CD14-positive monocyte (primary cell): ENCODE measurements around the gene PRDM11. TPM values are rescaled to one million over a fixed set of nuclear protein-coding genes. Genes with fewer than 3 reads are reported as not detected.

Source experiments
- DNase-seq, 3 donors: peaks; one replicate each; pipeline ENCODE4 v3.0.0-alpha.2; 2011 to 2022
- H2AFZ ChIP-seq: 2 replicates; pipeline ENCODE4 v1.6.0; 2012; ENCODE audit warnings: mild to moderate bottlenecking, low read depth, low read length, inconsistent platforms; ENCODE audit not compliant: insufficient read depth, poor library complexity, severe bottlenecking
- H3K27ac ChIP-seq, 2 donors: 1 replicate in 1 of 2; 2 replicates in 1 of 2; pipeline ENCODE4 v1.5.1; 2012 to 2013; ENCODE audit warnings: low read length in 2 of 2, control low read depth in 1 of 2, inconsistent platforms in 1 of 2, low read depth in 1 of 2, mild to moderate bottlenecking in 1 of 2
- H3K27me3 ChIP-seq, 2 donors: one replicate each; pipeline versions ENCODE4 v1.6.0 to v1.6.1; 2011 to 2013; ENCODE audit warnings: low read length in 2 of 2; ENCODE audit not compliant: control insufficient read depth in 2 of 2, insufficient read depth in 2 of 2
- H3K36me3 ChIP-seq, 2 donors: replicated peaks in 1 of 2; 1 replicate in 1 of 2; 2 replicates in 1 of 2; pipeline versions ENCODE4 v1.5.1 to v1.6.1; 2012 to 2013; ENCODE audit warnings: low read length in 2 of 2, control low read depth in 1 of 2, inconsistent platforms in 1 of 2, mild to moderate bottlenecking in 1 of 2; ENCODE audit not compliant: insufficient read depth in 2 of 2, control insufficient read depth in 1 of 2
- H3K4me1 ChIP-seq, 2 donors: 1 replicate in 1 of 2; 2 replicates in 1 of 2; pipeline versions ENCODE4 v1.5.1 to v1.6.1; 2012 to 2013; ENCODE audit warnings: low read length in 2 of 2, control low read depth in 1 of 2, inconsistent platforms in 1 of 2, mild to moderate bottlenecking in 1 of 2, moderate library complexity in 1 of 2; ENCODE audit not compliant: insufficient read depth in 2 of 2, control insufficient read depth in 1 of 2
- H3K4me2 ChIP-seq: replicated peaks from 2 replicates; pipeline ENCODE3; 2012; ENCODE audit warnings: low read length, moderate library complexity, mild to moderate bottlenecking; ENCODE audit not compliant: poor library complexity, severe bottlenecking; ENCODE audit errors: extremely low read depth
- H3K4me3 ChIP-seq, 3 experiments: fragments of 200-600 bp in 1 of 3; sonication (generic) in 1 of 3; replicated peaks in 1 of 3; 1 replicate in 2 of 3; 2 replicates in 1 of 3; pipeline ENCODE4 v1.5.1; 2011 to 2013; ENCODE audit warnings: low read length in 3 of 3, mild to moderate bottlenecking in 3 of 3, control low read depth in 2 of 3, low read depth in 2 of 3, inconsistent platforms in 1 of 3, moderate library complexity in 1 of 3
- H3K79me2 ChIP-seq: 2 replicates; pipeline ENCODE4 v1.6.0; 2012; ENCODE audit warnings: mild to moderate bottlenecking, control low read depth, inconsistent platforms, low read length, moderate library complexity; ENCODE audit not compliant: insufficient read depth
- H3K9ac ChIP-seq: 2 replicates; pipeline ENCODE4 v1.6.0; 2017; ENCODE audit warnings: low read length, mild to moderate bottlenecking; ENCODE audit not compliant: insufficient read depth, poor library complexity, severe bottlenecking
- H3K9me3 ChIP-seq, 2 donors: replicated peaks in 1 of 2; 1 replicate in 1 of 2; 2 replicates in 1 of 2; pipeline versions ENCODE4 v1.5.1 to v1.6.1; 2012 to 2013; ENCODE audit warnings: low read length in 2 of 2, control low read depth in 1 of 2; ENCODE audit not compliant: control insufficient read depth in 1 of 2, insufficient read depth in 1 of 2
- H4K20me1 ChIP-seq: 2 replicates; pipeline ENCODE4 v1.6.0; 2012; ENCODE audit warnings: mild to moderate bottlenecking, low read length, control low read depth, moderate library complexity; ENCODE audit not compliant: insufficient read depth
- H3K27ac Mint-ChIP-seq, 7 donors: one replicate each; pipeline ENCODE4 v1.8.0; 2020; ENCODE audit warnings: mild to moderate bottlenecking in 7 of 7, mixed read lengths in 7 of 7, moderate library complexity in 6 of 7, inconsistent platforms in 2 of 7
- H3K27me3 Mint-ChIP-seq, 3 donors: one replicate each; pipeline ENCODE4 v1.8.0; 2021 to 2022; ENCODE audit warnings: low read depth in 3 of 3, mild to moderate bottlenecking in 3 of 3, mixed read lengths in 3 of 3, moderate library complexity in 3 of 3, inconsistent platforms in 1 of 3
- H3K36me3 Mint-ChIP-seq, 2 donors: one replicate each; pipeline ENCODE4 v1.8.0; 2020; ENCODE audit warnings: mixed read lengths in 2 of 2, inconsistent platforms in 1 of 2, mild to moderate bottlenecking in 1 of 2
- H3K4me1 Mint-ChIP-seq: one replicate; pipeline ENCODE4 v1.8.0; 2020; ENCODE audit warnings: mild to moderate bottlenecking, mixed read lengths
- H3K4me3 Mint-ChIP-seq, 2 donors: one replicate each; pipeline ENCODE4 v1.8.0; 2020; ENCODE audit warnings: mild to moderate bottlenecking in 2 of 2, mixed read lengths in 2 of 2, moderate library complexity in 1 of 2
- H3K9me3 Mint-ChIP-seq, 7 donors: one replicate each; pipeline ENCODE4 v1.8.0; 2020 to 2022; ENCODE audit warnings: mixed read lengths in 7 of 7, mild to moderate bottlenecking in 6 of 7, moderate library complexity in 6 of 7, inconsistent platforms in 2 of 7
- WGBS: methylation state at CpG from one replicate; pipeline ENCODE4 v1.1.5; 2013; ENCODE audit warnings: missing lambda C conversion rate; ENCODE audit not compliant: insufficient coverage; 5-methylcytosine and 5-hydroxymethylcytosine counted together
- intact Hi-C, 2 donors: fragments of 100-400 bp; cut with micrococcal nuclease; formaldehyde crosslinking; loops; one replicate each; pipeline versions ENCODE4 v1.15.0 to v1.15.1; 2023
- polyA plus RNA-seq, 3 donors: library from polyadenylated mRNA; depleted of rRNA in 1 of 3; unstranded in 2 of 3; stranded (reverse) in 1 of 3; fragments of 300-500 nt in 2 of 3; fragments of >200 nt in 1 of 3; fragmentation: Illumina TruSeq in 2 of 3; gene quantifications; 1 replicate in 2 of 3; 2 replicates in 1 of 3; pipeline ENCODE4 v1.2.3, GENCODE V29; 2012 to 2021
- TF ChIP-seq, protein P1 (sequence below): fragments of 200-600 bp; IDR thresholded peaks from one replicate; pipeline ENCODE4 v1.8.0; 2022; ENCODE audit warnings: antibody characterized with exemption, mild to moderate bottlenecking

The PRDM11 gene
- polyA plus RNA-seq, 3 donors, result 0.48 to 1.8 TPM; not detected in 1

DNA sequence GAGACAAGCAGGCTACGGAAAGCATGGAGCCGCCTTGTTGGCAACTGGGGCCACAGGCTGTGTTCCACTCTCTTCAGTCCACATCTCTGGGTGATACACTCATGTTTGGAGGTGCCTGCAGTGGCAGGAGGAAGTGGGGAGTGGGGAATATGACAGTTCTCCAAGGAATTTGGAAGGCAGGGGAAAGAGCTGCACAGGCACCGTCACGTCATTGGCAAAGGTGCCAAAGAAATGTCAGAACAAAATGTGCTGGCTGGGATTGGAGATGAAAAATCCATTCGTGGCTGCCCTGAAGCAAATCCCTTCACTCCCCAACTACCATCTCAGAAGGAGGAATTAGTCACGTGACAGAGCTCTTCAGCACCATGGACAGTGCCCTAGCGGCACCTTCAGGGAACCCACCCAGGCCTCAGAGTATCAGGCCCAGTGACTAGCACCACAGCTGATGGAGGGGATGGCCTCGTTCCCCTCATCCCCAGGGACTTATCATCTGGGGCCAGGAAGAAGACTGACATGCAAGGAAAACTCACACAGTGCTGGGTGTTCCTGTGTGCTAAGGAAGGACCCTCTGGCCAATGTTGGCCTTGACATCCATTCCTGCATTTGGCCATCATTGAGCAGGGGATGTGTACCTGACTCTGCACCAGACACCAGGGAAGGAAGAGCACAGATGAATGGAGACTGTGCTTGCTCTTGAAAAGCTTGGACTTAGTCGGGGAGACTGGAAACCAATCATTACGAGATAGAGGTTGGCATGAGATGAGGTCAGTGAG, 48.5 kb upstream of the PRDM11 start:
- H3K27ac ChIP-seq, result no peak overlapping the region
- Mint-ChIP-seq H3K27me3 (peaks cover 16 to 24% (median 17%) of the 10 kb centered on the region in 3 donors), H3K27ac (no peak overlapping the region), H3K4me3 (no peak overlapping the region), H3K4me1 (peaks cover 30% of the 10 kb centered on the region), H3K9me3 (peaks cover 0 to 3% (median 1%) of the 10 kb centered on the region in 7 donors), H3K36me3 (no peaks in the 10 kb centered on the region)
- intact Hi-C loops, result no loop called here
- DNase-seq, result peak; percentile 35 to 49 (median 48)
- TF ChIP-seq, protein P1, sequence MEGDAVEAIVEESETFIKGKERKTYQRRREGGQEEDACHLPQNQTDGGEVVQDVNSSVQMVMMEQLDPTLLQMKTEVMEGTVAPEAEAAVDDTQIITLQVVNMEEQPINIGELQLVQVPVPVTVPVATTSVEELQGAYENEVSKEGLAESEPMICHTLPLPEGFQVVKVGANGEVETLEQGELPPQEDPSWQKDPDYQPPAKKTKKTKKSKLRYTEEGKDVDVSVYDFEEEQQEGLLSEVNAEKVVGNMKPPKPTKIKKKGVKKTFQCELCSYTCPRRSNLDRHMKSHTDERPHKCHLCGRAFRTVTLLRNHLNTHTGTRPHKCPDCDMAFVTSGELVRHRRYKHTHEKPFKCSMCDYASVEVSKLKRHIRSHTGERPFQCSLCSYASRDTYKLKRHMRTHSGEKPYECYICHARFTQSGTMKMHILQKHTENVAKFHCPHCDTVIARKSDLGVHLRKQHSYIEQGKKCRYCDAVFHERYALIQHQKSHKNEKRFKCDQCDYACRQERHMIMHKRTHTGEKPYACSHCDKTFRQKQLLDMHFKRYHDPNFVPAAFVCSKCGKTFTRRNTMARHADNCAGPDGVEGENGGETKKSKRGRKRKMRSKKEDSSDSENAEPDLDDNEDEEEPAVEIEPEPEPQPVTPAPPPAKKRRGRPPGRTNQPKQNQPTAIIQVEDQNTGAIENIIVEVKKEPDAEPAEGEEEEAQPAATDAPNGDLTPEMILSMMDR, result no peak
- no peak overlapping the region for H3K9ac ChIP-seq
- no peak overlapping the region for H3K4me3 ChIP-seq
- peaks cover 11 to 19% of the 10 kb centered on the region in 2 donors for H3K4me1 ChIP-seq
- H3K27me3 ChIP-seq, result peaks cover 0 to 6% of the 10 kb centered on the region in 2 donors
- H3K36me3 ChIP-seq, result no peaks in the 10 kb centered on the region
- no peaks in the 10 kb centered on the region for H3K79me2 ChIP-seq
- 55% methylated on average over 6 of the region's 10 CpGs for WGBS
- H2AFZ ChIP-seq, result no peak overlapping the region
- H3K4me2 ChIP-seq, result no peak overlapping the region
- no peaks in the 10 kb centered on the region for H3K9me3 ChIP-seq
- no peaks in the 10 kb centered on the region for H4K20me1 ChIP-seq

DNA sequence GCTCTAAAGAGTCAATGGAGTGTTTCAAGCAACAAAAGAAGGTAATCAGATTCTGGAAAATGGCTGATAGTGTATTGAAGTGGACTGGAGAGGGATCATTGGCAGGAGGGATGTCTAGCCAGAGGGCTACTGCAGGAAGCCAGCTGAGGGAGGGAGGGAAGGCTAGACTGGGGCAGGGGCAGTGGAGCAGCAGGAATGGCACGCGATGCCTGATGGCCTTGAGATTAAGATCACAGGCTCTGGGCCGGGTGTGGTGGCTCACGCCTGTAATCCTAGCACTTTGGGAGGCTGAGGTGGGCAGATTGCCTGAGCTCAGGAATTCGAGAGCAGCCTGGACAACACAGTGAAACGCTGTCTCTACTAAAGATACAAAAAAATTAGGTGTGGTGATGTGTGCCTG, 47.5 kb upstream of the PRDM11 start:
- no peak overlapping the region for H3K4me3 Mint-ChIP-seq
- H3K36me3 Mint-ChIP-seq, result no peaks in the 10 kb centered on the region
- H3K4me2 ChIP-seq, result no peak overlapping the region
- H3K27me3 Mint-ChIP-seq, result peaks cover 8 to 17% (median 15%) of the 10 kb centered on the region in 3 donors
- DNase-seq, result no peak
- no peak overlapping the region for H3K4me3 ChIP-seq
- no peaks in the 10 kb centered on the region for H3K36me3 ChIP-seq
- H3K27me3 ChIP-seq, result peaks cover 0 to 2% of the 10 kb centered on the region in 2 donors
- H3K4me1 Mint-ChIP-seq, result peaks cover 23% of the 10 kb centered on the region
- no peak overlapping the region for H2AFZ ChIP-seq
- no peaks in the 10 kb centered on the region for H3K9me3 ChIP-seq
- 100% methylated on average over 2 of the region's 6 CpGs for WGBS
- H4K20me1 ChIP-seq, result no peaks in the 10 kb centered on the region
- peaks cover 0 to 3% (median 1%) of the 10 kb centered on the region in 7 donors for H3K9me3 Mint-ChIP-seq
- H3K9ac ChIP-seq, result no peak overlapping the region
- H3K4me1 ChIP-seq, result peaks cover 11 to 14% of the 10 kb centered on the region in 2 donors
- H3K79me2 ChIP-seq, result no peaks in the 10 kb centered on the region
- TF ChIP-seq, protein P1, result no peak
- H3K27ac Mint-ChIP-seq, result no peak overlapping the region
- H3K27ac ChIP-seq, result no peak overlapping the region
- intact Hi-C loops, result no loop called here
